GM19463 (cell line): Measurements from ENCODE around the gene SACM1L.
"Not testable (repeated sequence)": the region's sequence is repeated elsewhere in the genome, so short reads cannot be mapped to it uniquely, and the experiment has no call there.

Source experiments
- ATAC-seq: cut with Tn5 transposase; IDR thresholded peaks from one replicate; pipeline ENCODE4 v1.9.1; 2021; ENCODE audit warnings: mild to moderate bottlenecking, moderate library complexity; ENCODE audit not compliant: unreplicated experiment

The SACM1L gene

GRCh38 chr3:45690336-45691035 is 1.3 kb downstream of the SACM1L start:
- no peak for ATAC-seq

GRCh38 chr3:45691842-45692241 is 2.6 kb downstream of the SACM1L start:
- no peak for ATAC-seq

GRCh38 chr3:45692866-45693265 is 3.7 kb downstream of the SACM1L start:
- ATAC-seq, result no peak

- ATAC-seq, result no peak
These were observed 4.8 kb downstream of the SACM1L start for GRCh38 chr3:45693941-45694521.

- ATAC-seq, result not testable (repeated sequence)
These were observed 6.0 kb downstream of the SACM1L start for GRCh38 chr3:45695166-45695565.

- ATAC-seq, result no peak
These were observed 11.4 kb downstream of the SACM1L start for GRCh38 chr3:45700570-45701073.

GRCh38 chr3:45701172-45701867 is 12.1 kb downstream of the SACM1L start:
- ATAC-seq, result no peak

- ATAC-seq, result no peak
These were observed 15.2 kb downstream of the SACM1L start for GRCh38 chr3:45704301-45704943.

GRCh38 chr3:45705839-45706808 is 16.9 kb downstream of the SACM1L start:
- ATAC-seq, result no peak

- no peak for ATAC-seq
These were observed 22.7 kb downstream of the SACM1L start for GRCh38 chr3:45711931-45712330.

- no peak for ATAC-seq
These were observed 23.4 kb downstream of the SACM1L start for GRCh38 chr3:45712434-45713110.

GRCh38 chr3:45715945-45716344 is 26.7 kb downstream of the SACM1L start:
- no peak for ATAC-seq

GRCh38 chr3:45716790-45717336 is 27.7 kb downstream of the SACM1L start:
- ATAC-seq, result no peak

GRCh38 chr3:45719655-45720487 is 30.7 kb downstream of the SACM1L start:
- no peak for ATAC-seq

GRCh38 chr3:45724911-45725310 is 35.7 kb downstream of the SACM1L start:
- no peak for ATAC-seq

- ATAC-seq, result no peak
These were observed 40.4 kb downstream of the SACM1L start for GRCh38 chr3:45729614-45730013.

GRCh38 chr3:45730409-45731154 is 41.4 kb downstream of the SACM1L start:
- ATAC-seq, result no peak

- no peak for ATAC-seq
These were observed 47.5 kb downstream of the SACM1L start for GRCh38 chr3:45736707-45737106.
